ENCODE results near the gene LGI1. TPM values are rescaled to one million over a fixed set of nuclear protein-coding genes. Genes with fewer than 3 reads are reported as not detected.

Gene LGI1
- total RNA-seq, 1 experiment from 2014 or later: not detected

- POLR2A ChIA-PET: no interaction called here
- Mint-ChIP-seq H3K4me1 (peaks cover 6% of the 10 kb centered on the region), H3K9me3 (no peaks in the 10 kb centered on the region), H3K36me3 (no peaks in the 10 kb centered on the region), H3K4me3 (no peak overlapping the region), H3K27me3 (ENCODE audit: low read depth) (peaks cover 8% of the 10 kb centered on the region), H3K27ac (no peak overlapping the region)
- DNase-seq (ENCODE audit: low spot score) (no peak), ATAC-seq (no peak)
- CTCF ChIA-PET: interaction anchor here (0.6 kb wide), 1 partner anchor 1836 kb away, joined by 3 read pairs; no protein-coding TSS in a partner anchor
- no peak for TF ChIP-seq MXD4 (CRISPR knock-in tag; IDR thresholded peaks at IDR 0.05; ENCODE audit: borderline replicate concordance)
- TF ChIP-seq GRHL2 (CRISPR knock-in tag; IDR thresholded peaks at IDR 0.05; ENCODE audit: insufficient replicate concordance, severe bottlenecking): no peak
- TF ChIP-seq IRF1 (CRISPR knock-in tag; IDR thresholded peaks at IDR 0.05): no peak
- no peak for TF ChIP-seq AR (CRISPR knock-in tag; IDR thresholded peaks at IDR 0.05)
These were observed 16.4 kb upstream of the LGI1 start for GRCh38 chr10:93741367-93741766.

GRCh38 chr10:93742633-93743349, 14.9 kb upstream of the LGI1 start:
- DNase-seq (ENCODE audit: low spot score) (no peak), ATAC-seq (no peak)
- H3K27ac Mint-ChIP-seq: no peak overlapping the region
- H3K36me3 Mint-ChIP-seq: no peaks in the 10 kb centered on the region
- H3K4me1 Mint-ChIP-seq: peaks cover 14% of the 10 kb centered on the region
- POLR2A ChIA-PET: no interaction called here
- TF ChIP-seq ZNF121 (CRISPR knock-in tag; IDR thresholded peaks at IDR 0.05): peak; percentile 19; the same call in 1 of the 2 replicates
- TF ChIP-seq ZNF423 (CRISPR knock-in tag; IDR thresholded peaks at IDR 0.05): no peak
- H3K4me3 Mint-ChIP-seq: no peak overlapping the region
- H3K27me3 Mint-ChIP-seq (ENCODE audit: low read depth): peaks cover 8% of the 10 kb centered on the region
- H3K9me3 Mint-ChIP-seq: no peaks in the 10 kb centered on the region
- CTCF ChIA-PET: interaction anchor here (0.6 to 7.4 kb wide), 3 partner anchors 23 to 174 kb away, joined by 3 to 425 read pairs (median 4); no protein-coding TSS in a partner anchor

GRCh38 chr10:93745408-93746065, 12.2 kb upstream of the LGI1 start:
- CTCF ChIA-PET: interaction anchor here (0.7 to 7.4 kb wide), 49 partner anchors 8 to 699 kb away, joined by 3 to 425 read pairs (median 6); partner anchors contain the start of genes FRA10AC1, LGI1 and SLC35G1
- no peak for TF ChIP-seq ATF1 (CRISPR knock-in tag; IDR thresholded peaks at IDR 0.05)
- 0 out of 2 replicates have a peak, but pooled peaks have one; percentile 35 for TF ChIP-seq TEAD1 (CRISPR knock-in tag; IDR thresholded peaks at IDR 0.05)
- peak; percentile 56 for TF ChIP-seq CTCF (IDR thresholded peaks at IDR 0.05)
- POLR2A ChIA-PET: interaction anchor here (1.5 kb wide), 1 partner anchor 71 kb away, joined by 6 read pairs; no protein-coding TSS in a partner anchor
- no peaks in the 10 kb centered on the region for H3K9me3 Mint-ChIP-seq
- peaks cover 37% of the 10 kb centered on the region for H3K4me1 Mint-ChIP-seq
- peak; percentile 68 for DNase-seq (ENCODE audit: low spot score)
- peaks cover 4% of the 10 kb centered on the region; the same call in 1 of the 2 replicates for H3K27me3 Mint-ChIP-seq (ENCODE audit: low read depth)
- H3K27ac Mint-ChIP-seq: no peak overlapping the region
- no peak overlapping the region for H3K4me3 Mint-ChIP-seq
- H3K36me3 Mint-ChIP-seq: no peaks in the 10 kb centered on the region
- ATAC-seq: peak; percentile 72

- no peak overlapping the region for H3K27ac Mint-ChIP-seq
- CTCF ChIA-PET: interaction anchor here (0.6 to 7.4 kb wide), 26 partner anchors 10 to 951 kb away, joined by 3 to 425 read pairs (median 6); partner anchors contain the start of genes FRA10AC1, LGI1 and MYOF
- peak; percentile 70 for DNase-seq (ENCODE audit: low spot score)
- POLR2A ChIA-PET: interaction anchor here (0.6 kb wide), 1 partner anchor 69 kb away, joined by 3 read pairs; no protein-coding TSS in a partner anchor
- ATAC-seq: peak; percentile 66
- no peaks in the 10 kb centered on the region; the same call in 1 of the 2 replicates for H3K27me3 Mint-ChIP-seq (ENCODE audit: low read depth)
- no peak overlapping the region for H3K4me3 Mint-ChIP-seq
- TF ChIP-seq ZNF423 (CRISPR knock-in tag; IDR thresholded peaks at IDR 0.05) (peak; percentile 69), TEAD1 (CRISPR knock-in tag; IDR thresholded peaks at IDR 0.05) (peak; percentile 29; the same call in 1 of the 2 replicates), CTCF (IDR thresholded peaks at IDR 0.05) (peak; percentile 42; the same call in 1 of the 2 replicates), SP1 (CRISPR knock-in tag; conservative IDR thresholded peaks at IDR 0.05) (0 out of 2 replicates have a peak, but pooled peaks have one; percentile 22), ZNF263 (CRISPR knock-in tag; IDR thresholded peaks at IDR 0.05; ENCODE audit: low read depth) (no peak), KAT7 (CRISPR knock-in tag; IDR thresholded peaks at IDR 0.05; ENCODE audit: borderline replicate concordance) (no peak)
- no peaks in the 10 kb centered on the region for H3K9me3 Mint-ChIP-seq
- H3K36me3 Mint-ChIP-seq: no peaks in the 10 kb centered on the region
- H3K4me1 Mint-ChIP-seq: peaks cover 51% of the 10 kb centered on the region
These were observed 10.9 kb upstream of the LGI1 start for GRCh38 chr10:93746844-93747284.
